HG03575 (cell line): ENCODE data around the gene LCMT1.
"Not testable (repeated sequence)": the region's sequence is repeated elsewhere in the genome, so short reads cannot be mapped to it uniquely, and the experiment has no call there.

Source experiments
- ATAC-seq: cut with Tn5 transposase; IDR thresholded peaks from one replicate; pipeline ENCODE4 v1.9.1; 2021; ENCODE audit not compliant: unreplicated experiment, insufficient number of reproducible peaks, low FRiP score; ENCODE audit errors: extremely low read depth

The LCMT1 gene

GRCh38 chr16:25177512-25177830 lies 65.9 kb downstream of the LCMT1 start:
- no peak for ATAC-seq

- ATAC-seq = no peak
Measured at GRCh38 chr16:25177831-25178688, 66.5 kb downstream of the LCMT1 start.

DNA sequence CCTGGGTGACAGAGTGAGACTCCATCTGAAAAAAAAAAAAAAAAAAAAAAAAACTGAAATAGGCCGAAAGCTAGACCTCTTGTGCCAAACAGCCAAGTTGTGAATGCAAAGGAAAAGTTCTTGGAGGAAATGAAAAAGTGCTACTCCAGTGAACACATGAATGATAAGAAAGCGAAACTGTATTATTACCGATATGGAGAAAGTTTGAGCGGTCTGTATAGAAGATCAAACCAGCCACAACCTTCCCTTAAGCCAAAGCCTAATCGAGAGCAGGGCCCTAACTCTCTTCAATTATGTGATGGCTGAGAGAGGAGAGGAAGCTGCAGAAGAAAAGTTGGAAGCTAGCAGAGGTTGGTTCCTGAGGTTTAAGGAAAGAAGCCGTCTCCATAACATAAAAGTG lies 69.7 kb downstream of the LCMT1 start:
- ATAC-seq = not testable (repeated sequence)

DNA sequence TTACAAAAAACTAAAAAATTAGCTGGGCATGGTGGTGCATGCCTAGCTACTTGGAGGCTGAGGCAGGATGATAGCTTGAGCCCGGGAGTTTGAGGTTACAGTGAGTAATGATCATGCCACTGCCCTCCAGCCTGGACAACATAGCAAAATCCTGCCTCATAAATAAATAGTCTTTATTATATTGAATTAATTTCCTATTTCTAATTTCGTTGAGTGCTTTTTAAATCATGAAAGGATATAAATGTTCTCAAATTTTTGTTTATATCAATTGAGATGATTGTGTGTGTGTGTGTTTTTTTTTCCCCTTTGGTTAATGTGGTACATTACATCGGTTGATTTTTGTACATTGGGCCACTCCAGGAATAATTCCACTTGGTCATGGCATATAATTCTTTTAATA lies 73.2 kb downstream of the LCMT1 start:
- ATAC-seq = no peak

DNA sequence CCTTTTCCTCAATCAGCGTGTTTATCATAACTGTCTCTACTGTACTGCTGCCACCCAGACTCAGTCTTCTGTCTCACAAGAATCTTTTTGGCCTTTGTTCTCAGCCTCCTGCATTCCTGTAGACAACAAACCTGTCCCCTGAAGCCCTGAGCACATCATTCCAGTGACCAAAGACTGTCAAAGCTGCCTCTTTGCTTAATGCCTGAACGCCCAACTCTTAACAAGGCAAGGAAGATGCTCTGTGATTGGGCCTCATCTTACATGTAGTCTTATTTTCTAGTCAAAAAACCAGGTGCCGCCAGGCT lies 75.9 kb downstream of the LCMT1 start:
- ATAC-seq = no peak

DNA sequence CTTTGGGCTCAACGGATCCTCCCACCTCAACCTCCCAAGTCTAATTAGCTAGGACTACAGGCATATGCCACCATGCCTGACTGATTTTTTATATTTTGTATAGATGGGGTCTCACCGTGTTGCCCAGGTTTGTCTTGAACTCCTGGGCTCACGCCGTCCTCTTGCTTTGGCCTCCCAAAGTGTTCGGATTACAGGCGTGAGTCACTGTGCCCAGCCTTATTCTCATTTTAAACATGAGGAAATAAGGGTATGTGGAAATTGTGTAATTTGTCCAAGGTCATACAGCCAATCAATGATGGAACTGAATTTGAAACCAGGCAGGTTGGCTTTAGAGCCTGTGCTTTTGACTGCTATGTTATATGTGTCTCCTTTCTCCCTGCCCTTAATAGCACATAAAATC lies 77.8 kb downstream of the LCMT1 start:
- ATAC-seq = no peak

GRCh38 chr16:25192096-25192495 lies 80.6 kb downstream of the LCMT1 start:
- no peak for ATAC-seq

DNA sequence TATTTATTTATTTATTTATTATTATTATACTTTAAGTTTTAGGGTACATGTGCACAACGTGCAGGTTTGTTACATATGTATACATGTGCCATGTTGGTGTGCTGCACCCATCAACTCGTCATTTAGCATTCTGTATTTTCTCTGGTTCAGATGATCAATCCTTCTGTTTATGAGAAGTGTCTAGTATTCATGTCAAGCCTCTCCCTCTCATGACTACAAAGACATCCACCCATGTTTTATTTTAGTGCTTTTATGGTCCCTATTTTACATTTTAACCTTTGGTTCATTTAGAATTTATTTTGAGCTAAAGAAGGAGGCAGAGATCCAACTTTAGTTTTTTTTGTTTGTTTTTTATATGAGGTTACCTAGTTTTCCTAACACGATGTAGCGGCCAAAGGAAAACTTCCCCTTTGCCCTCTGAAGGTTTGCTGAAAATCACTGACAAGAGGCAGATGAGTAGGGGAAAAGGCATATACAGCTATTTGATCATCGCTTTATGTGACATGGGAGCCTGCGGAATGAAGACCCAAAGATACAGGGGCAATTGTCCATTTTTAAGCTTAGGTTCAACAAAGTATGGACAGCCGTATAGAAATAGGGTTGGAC lies 82.8 kb downstream of the LCMT1 start:
- ATAC-seq = no peak

DNA sequence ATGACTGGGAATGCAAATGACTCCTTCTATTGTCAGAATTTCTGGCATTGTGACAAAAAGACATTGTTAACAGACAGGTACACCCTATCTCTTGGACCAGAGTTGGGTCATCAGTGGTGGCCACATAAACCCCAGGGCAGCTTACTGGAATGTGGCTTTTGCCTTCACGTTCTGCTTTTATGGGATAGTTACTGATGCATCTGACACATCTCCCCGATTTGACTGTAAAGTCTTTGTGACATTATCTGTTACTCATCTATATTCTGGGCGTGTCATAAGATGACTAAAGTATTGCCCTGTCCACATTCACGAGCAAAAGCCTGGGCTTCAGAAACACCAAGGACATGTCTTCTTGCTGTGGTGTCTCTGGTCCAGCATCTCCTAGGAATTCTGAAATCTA lies 86.5 kb downstream of the LCMT1 start:
- ATAC-seq = no peak

- no peak for ATAC-seq
Measured at GRCh38 chr16:25199457-25199856, 87.9 kb downstream of the LCMT1 start.

DNA sequence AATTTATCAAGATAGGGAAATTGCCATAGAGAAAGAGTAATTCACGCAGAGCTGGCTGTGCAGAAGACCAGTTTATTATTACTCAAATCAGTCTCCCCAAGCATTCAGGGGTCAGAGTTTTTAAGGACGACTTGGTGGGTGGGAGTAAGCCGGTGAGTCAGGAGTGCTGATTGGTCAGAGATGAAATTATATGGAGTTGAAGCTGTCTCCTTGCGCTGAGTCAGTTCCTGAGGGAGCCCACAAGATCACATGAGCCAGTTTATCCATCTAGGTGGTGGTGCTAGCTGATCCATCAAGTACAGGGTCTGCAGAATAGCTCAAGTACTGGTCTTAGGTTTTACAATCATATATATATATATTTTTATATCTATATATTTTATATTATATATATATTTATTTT lies 99.2 kb downstream of the LCMT1 start:
- no peak for ATAC-seq

- no peak for ATAC-seq
Measured at GRCh38 chr16:25212636-25213035, 101.1 kb downstream of the LCMT1 start.

- ATAC-seq = no peak
Measured at GRCh38 chr16:25213709-25214397, 102.3 kb downstream of the LCMT1 start.

DNA sequence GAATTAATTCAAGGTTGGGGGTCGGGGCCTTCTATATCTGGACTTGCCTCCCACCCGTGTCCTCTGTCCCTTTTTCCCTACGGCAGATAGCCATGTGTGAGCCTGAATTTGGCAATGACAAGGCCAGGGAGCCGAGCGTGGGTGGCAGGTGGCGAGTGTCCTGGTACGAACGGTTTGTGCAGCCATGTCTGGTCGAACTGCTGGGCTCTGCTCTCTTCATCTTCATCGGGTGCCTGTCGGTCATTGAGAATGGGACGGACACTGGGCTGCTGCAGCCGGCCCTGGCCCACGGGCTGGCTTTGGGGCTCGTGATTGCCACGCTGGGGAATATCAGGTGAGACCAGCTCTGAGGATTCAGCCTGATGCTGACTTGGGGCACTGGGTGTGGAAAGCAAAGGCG lies 105.6 kb downstream of the LCMT1 start:
- ATAC-seq = no peak

GRCh38 chr16:25217921-25218320 lies 106.4 kb downstream of the LCMT1 start:
- no peak for ATAC-seq

- no peak for ATAC-seq
Measured at GRCh38 chr16:25219070-25219737, 107.7 kb downstream of the LCMT1 start.

DNA sequence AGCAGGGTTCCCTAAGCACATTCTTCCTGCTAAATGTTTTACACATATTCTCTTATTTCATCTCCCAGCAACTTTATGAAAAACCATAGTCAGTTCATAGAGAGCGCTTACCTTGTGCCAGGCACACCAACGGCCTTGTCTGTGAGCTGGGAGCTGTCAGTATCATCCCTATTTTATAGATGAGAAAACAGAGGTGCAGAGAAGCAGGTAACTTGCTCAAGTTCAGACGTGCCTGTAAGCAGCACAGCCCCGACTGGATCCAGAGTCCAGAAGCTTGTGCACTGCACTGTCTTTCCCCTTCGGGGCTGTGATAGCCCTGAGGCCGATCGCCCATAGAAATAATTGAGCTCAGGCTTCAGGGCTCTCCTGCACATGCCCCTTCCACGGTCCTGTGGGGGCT lies 111.4 kb downstream of the LCMT1 start:
- ATAC-seq = no peak

- ATAC-seq = no peak
Measured at GRCh38 chr16:25223964-25224363, 112.4 kb downstream of the LCMT1 start.

GRCh38 chr16:25224731-25225319 lies 113.3 kb downstream of the LCMT1 start:
- no peak for ATAC-seq
